Activated T-cell treated with anti-CD3 and anti-CD28 coated beads, Interleukin-2, amount 50 U/mL, for 24 hours (primary cell): Measurements from ENCODE around the gene GNG13.
A peak's percentile ranks its signal among the peaks of the same experiment; 100 is the strongest.
"Not testable (repeated sequence)": the region's sequence is repeated elsewhere in the genome, so short reads cannot be mapped to it uniquely, and the experiment has no call there.

ENCODE experiments used
- DNase-seq: peaks from one replicate; pipeline ENCODE4 v3.0.0-alpha.2; 2020
- H3K27ac Mint-ChIP-seq: 2 replicates; pipeline ENCODE4 v1.8.0; 2020; ENCODE audit warnings: mild to moderate bottlenecking, mixed read lengths
- H3K27me3 Mint-ChIP-seq: 2 replicates; pipeline ENCODE4 v1.8.0; 2020; ENCODE audit warnings: mixed read lengths
- H3K36me3 Mint-ChIP-seq: 2 replicates; pipeline ENCODE4 v1.8.0; 2020; ENCODE audit warnings: low read depth, mixed read lengths
- H3K4me1 Mint-ChIP-seq: 2 replicates; pipeline ENCODE4 v1.8.0; 2020; ENCODE audit warnings: low read depth, mixed read lengths
- H3K4me3 Mint-ChIP-seq: 2 replicates; pipeline ENCODE4 v1.8.0; 2020; ENCODE audit warnings: mild to moderate bottlenecking, moderate library complexity, mixed read lengths
- H3K9me3 Mint-ChIP-seq: 2 replicates; pipeline ENCODE4 v1.8.0; 2020; ENCODE audit warnings: mixed read lengths

GNG13 gene

GRCh38 chr16:822909-823297, 22.4 kb upstream of the GNG13 start:
- no peaks in the 10 kb centered on the region for H3K9me3 Mint-ChIP-seq
- peaks cover 14% of the 10 kb centered on the region for H3K4me1 Mint-ChIP-seq
- no peak overlapping the region for H3K27ac Mint-ChIP-seq
- H3K4me3 Mint-ChIP-seq = no peak overlapping the region
- no peaks in the 10 kb centered on the region for H3K36me3 Mint-ChIP-seq
- peaks cover 24% of the 10 kb centered on the region for H3K27me3 Mint-ChIP-seq
- no peak for DNase-seq

GRCh38 chr16:822174-822908, 21.8 kb upstream of the GNG13 start:
- Mint-ChIP-seq H3K4me1 (peaks cover 14% of the 10 kb centered on the region), H3K27ac (no peak overlapping the region), H3K36me3 (no peaks in the 10 kb centered on the region), H3K9me3 (no peaks in the 10 kb centered on the region), H3K27me3 (peaks cover 25% of the 10 kb centered on the region), H3K4me3 (no peak overlapping the region)
- no peak for DNase-seq

- H3K27ac Mint-ChIP-seq = no peak overlapping the region
- no peak overlapping the region for H3K4me3 Mint-ChIP-seq
- H3K4me1 Mint-ChIP-seq = peaks cover 14% of the 10 kb centered on the region
- DNase-seq = no peak
- H3K9me3 Mint-ChIP-seq = no peaks in the 10 kb centered on the region
- peaks cover 30% of the 10 kb centered on the region for H3K27me3 Mint-ChIP-seq
- H3K36me3 Mint-ChIP-seq = no peaks in the 10 kb centered on the region
Measured at GRCh38 chr16:821751-822150, 21.2 kb upstream of the GNG13 start.

GRCh38 chr16:820748-821147, 20.2 kb upstream of the GNG13 start:
- Mint-ChIP-seq H3K4me1 (peaks cover 14% of the 10 kb centered on the region), H3K27me3 (peaks cover 35% of the 10 kb centered on the region), H3K9me3 (no peaks in the 10 kb centered on the region), H3K4me3 (no peak overlapping the region), H3K36me3 (no peaks in the 10 kb centered on the region), H3K27ac (no peak overlapping the region)
- DNase-seq = no peak

GRCh38 chr16:820044-820408, 19.5 kb upstream of the GNG13 start:
- not testable (repeated sequence) for H3K27ac Mint-ChIP-seq, H3K9me3 Mint-ChIP-seq, H3K36me3 Mint-ChIP-seq, DNase-seq, H3K4me3 Mint-ChIP-seq
- H3K27me3 Mint-ChIP-seq = peaks cover 39% of the 10 kb centered on the region
- H3K4me1 Mint-ChIP-seq = peaks cover 14% of the 10 kb centered on the region

GRCh38 chr16:819336-820043, 19.0 kb upstream of the GNG13 start:
- DNase-seq = peak; percentile 44
- Mint-ChIP-seq H3K9me3 (no peaks in the 10 kb centered on the region), H3K27me3 (peaks cover 44% of the 10 kb centered on the region), H3K4me3 (no peak overlapping the region), H3K4me1 (peaks cover 15% of the 10 kb centered on the region), H3K27ac (no peak overlapping the region), H3K36me3 (no peaks in the 10 kb centered on the region)

- H3K4me1 Mint-ChIP-seq = peaks cover 18% of the 10 kb centered on the region
- H3K27ac Mint-ChIP-seq = no peak overlapping the region
- H3K27me3 Mint-ChIP-seq = peaks cover 47% of the 10 kb centered on the region
- H3K4me3 Mint-ChIP-seq = no peak overlapping the region
- DNase-seq = no peak
- H3K36me3 Mint-ChIP-seq = no peaks in the 10 kb centered on the region
- no peaks in the 10 kb centered on the region for H3K9me3 Mint-ChIP-seq
Measured at GRCh38 chr16:818592-818991, 18.1 kb upstream of the GNG13 start.

- no peaks in the 10 kb centered on the region for H3K36me3 Mint-ChIP-seq
- H3K4me3 Mint-ChIP-seq = no peak overlapping the region
- no peaks in the 10 kb centered on the region for H3K9me3 Mint-ChIP-seq
- H3K4me1 Mint-ChIP-seq = peaks cover 18% of the 10 kb centered on the region
- H3K27me3 Mint-ChIP-seq = peaks cover 43% of the 10 kb centered on the region
- no peak overlapping the region for H3K27ac Mint-ChIP-seq
- no peak for DNase-seq
Measured at GRCh38 chr16:818132-818531, 17.6 kb upstream of the GNG13 start.

GRCh38 chr16:817001-817906, 16.7 kb upstream of the GNG13 start:
- no peaks in the 10 kb centered on the region for H3K36me3 Mint-ChIP-seq
- no peak for DNase-seq
- H3K4me1 Mint-ChIP-seq = peaks cover 18% of the 10 kb centered on the region
- H3K9me3 Mint-ChIP-seq = no peaks in the 10 kb centered on the region
- H3K27me3 Mint-ChIP-seq = peaks cover 47% of the 10 kb centered on the region
- no peak overlapping the region for H3K27ac Mint-ChIP-seq
- H3K4me3 Mint-ChIP-seq = no peak overlapping the region

GRCh38 chr16:815861-816260, 15.3 kb upstream of the GNG13 start:
- Mint-ChIP-seq H3K27me3 (peaks cover 47% of the 10 kb centered on the region), H3K36me3 (no peaks in the 10 kb centered on the region), H3K4me3 (no peak overlapping the region), H3K27ac (no peak overlapping the region), H3K9me3 (no peaks in the 10 kb centered on the region), H3K4me1 (peaks cover 18% of the 10 kb centered on the region)
- no peak for DNase-seq

GRCh38 chr16:814974-815373, 14.4 kb upstream of the GNG13 start:
- no peaks in the 10 kb centered on the region for H3K36me3 Mint-ChIP-seq
- peaks cover 45% of the 10 kb centered on the region for H3K27me3 Mint-ChIP-seq
- DNase-seq = no peak
- H3K4me3 Mint-ChIP-seq = no peak overlapping the region
- H3K27ac Mint-ChIP-seq = no peak overlapping the region
- H3K4me1 Mint-ChIP-seq = peaks cover 13% of the 10 kb centered on the region
- no peaks in the 10 kb centered on the region for H3K9me3 Mint-ChIP-seq

- Mint-ChIP-seq H3K9me3 (no peaks in the 10 kb centered on the region), H3K4me1 (peaks cover 9% of the 10 kb centered on the region), H3K27ac (no peak overlapping the region), H3K27me3 (peaks cover 37% of the 10 kb centered on the region), H3K36me3 (no peaks in the 10 kb centered on the region), H3K4me3 (no peak overlapping the region)
- no peak for DNase-seq
Measured at GRCh38 chr16:813916-814412, 13.4 kb upstream of the GNG13 start.

GRCh38 chr16:813204-813915, 12.8 kb upstream of the GNG13 start:
- peaks cover 37% of the 10 kb centered on the region for H3K27me3 Mint-ChIP-seq
- H3K4me1 Mint-ChIP-seq = peaks cover 13% of the 10 kb centered on the region
- H3K4me3 Mint-ChIP-seq = no peak overlapping the region
- DNase-seq = peak; percentile 79
- H3K36me3 Mint-ChIP-seq = no peaks in the 10 kb centered on the region
- no peak overlapping the region for H3K27ac Mint-ChIP-seq
- H3K9me3 Mint-ChIP-seq = no peaks in the 10 kb centered on the region

- Mint-ChIP-seq H3K4me3 (peak overlapping the region; percentile 95), H3K27ac (peak overlapping the region; percentile 97), H3K27me3 (peaks cover 12% of the 10 kb centered on the region), H3K9me3 (no peaks in the 10 kb centered on the region), H3K36me3 (peaks cover 15% of the 10 kb centered on the region), H3K4me1 (peaks cover 18% of the 10 kb centered on the region)
- no peak for DNase-seq
Measured at GRCh38 chr16:808085-808386, 7.5 kb upstream of the GNG13 start.
